Central memory CD8-positive, alpha-beta T cell (primary cell): ENCODE measurements around the gene FARS2.

Source experiments
- ATAC-seq: fragments of 150-1000 bp; cut with Tn5 transposase; replicated peaks from 2 replicates; pipeline ENCODE4 v1.10.0; 2022; ENCODE audit warnings: mild to moderate bottlenecking, moderate FRiP score, moderate number of reproducible peaks; ENCODE audit not compliant: poor library complexity, severe bottlenecking; ENCODE audit errors: extremely low read depth
- DNase-seq, 2 donors: peaks; one replicate each; pipeline ENCODE4 v3.0.0; 2021; ENCODE audit warnings: low spot score in 2 of 2
- H3K27ac Mint-ChIP-seq: one replicate; pipeline ENCODE4 v1.8.0; 2022; ENCODE audit warnings: low read depth, mild to moderate bottlenecking, moderate library complexity, mixed read lengths
- H3K27me3 Mint-ChIP-seq: one replicate; pipeline ENCODE4 v1.8.0; 2022; ENCODE audit warnings: mixed read lengths
- H3K36me3 Mint-ChIP-seq: one replicate; pipeline ENCODE4 v1.8.0; 2022; ENCODE audit warnings: mild to moderate bottlenecking, moderate library complexity, mixed read lengths; ENCODE audit not compliant: insufficient read depth
- H3K4me1 Mint-ChIP-seq: one replicate; pipeline ENCODE4 v1.8.0; 2022; ENCODE audit warnings: mixed read lengths
- H3K4me3 Mint-ChIP-seq: one replicate; pipeline ENCODE4 v1.8.0; 2022; ENCODE audit warnings: mild to moderate bottlenecking, moderate library complexity, mixed read lengths
- H3K9me3 Mint-ChIP-seq: one replicate; pipeline ENCODE4 v1.8.0; 2022; ENCODE audit warnings: mixed read lengths

FARS2 gene

GRCh38 chr6:5442319-5442718 is 181.0 kb downstream of the FARS2 start:
- Mint-ChIP-seq H3K9me3 (no peaks in the 10 kb centered on the region), H3K36me3 (peaks cover 5% of the 10 kb centered on the region), H3K4me3 (no peak overlapping the region), H3K27me3 (no peaks in the 10 kb centered on the region), H3K4me1 (peaks cover 17% of the 10 kb centered on the region), H3K27ac (no peak overlapping the region)
- ATAC-seq (no peak), DNase-seq (no peak)

- no peaks in the 10 kb centered on the region for H3K9me3 Mint-ChIP-seq
These were observed 181.6 kb downstream of the FARS2 start for GRCh38 chr6:5442916-5443315.

GRCh38 chr6:5443491-5443890 is 182.2 kb downstream of the FARS2 start:
- Mint-ChIP-seq H3K9me3 (no peaks in the 10 kb centered on the region), H3K4me3 (no peak overlapping the region), H3K27ac (no peak overlapping the region), H3K36me3 (peaks cover 3% of the 10 kb centered on the region), H3K27me3 (no peaks in the 10 kb centered on the region), H3K4me1 (peaks cover 21% of the 10 kb centered on the region)
- DNase-seq (no peak), ATAC-seq (no peak)

More at GRCh38 chr6:5442916-5443315, 181.6 kb downstream of the FARS2 start:
- Mint-ChIP-seq H3K4me3 (no peak overlapping the region), H3K4me1 (peaks cover 19% of the 10 kb centered on the region), H3K27ac (no peak overlapping the region), H3K27me3 (no peaks in the 10 kb centered on the region), H3K36me3 (peaks cover 5% of the 10 kb centered on the region)
- ATAC-seq (no peak), DNase-seq (no peak)

- no peak for DNase-seq
- H3K4me1 Mint-ChIP-seq = peaks cover 16% of the 10 kb centered on the region
- no peak overlapping the region for H3K27ac Mint-ChIP-seq
- no peaks in the 10 kb centered on the region for H3K9me3 Mint-ChIP-seq
- H3K27me3 Mint-ChIP-seq = no peaks in the 10 kb centered on the region
- H3K4me3 Mint-ChIP-seq = no peak overlapping the region
- peaks cover 2% of the 10 kb centered on the region for H3K36me3 Mint-ChIP-seq
- ATAC-seq = no peak
These were observed 185.2 kb downstream of the FARS2 start for GRCh38 chr6:5446362-5447075.

- DNase-seq (no peak), ATAC-seq (no peak)
- Mint-ChIP-seq H3K27ac (no peak overlapping the region), H3K4me1 (peaks cover 14% of the 10 kb centered on the region), H3K4me3 (no peak overlapping the region), H3K9me3 (no peaks in the 10 kb centered on the region), H3K27me3 (no peaks in the 10 kb centered on the region), H3K36me3 (peaks cover 2% of the 10 kb centered on the region)
These were observed 186.6 kb downstream of the FARS2 start for GRCh38 chr6:5447921-5448320.

GRCh38 chr6:5450073-5450472 is 188.8 kb downstream of the FARS2 start:
- Mint-ChIP-seq H3K4me3 (no peak overlapping the region), H3K27ac (no peak overlapping the region), H3K27me3 (no peaks in the 10 kb centered on the region), H3K9me3 (no peaks in the 10 kb centered on the region), H3K36me3 (peaks cover 4% of the 10 kb centered on the region), H3K4me1 (peaks cover 10% of the 10 kb centered on the region)
- no peak for ATAC-seq
- DNase-seq = no peak

GRCh38 chr6:5453546-5453945 is 192.2 kb downstream of the FARS2 start:
- ATAC-seq (no peak), DNase-seq (no peak)
- Mint-ChIP-seq H3K27me3 (no peaks in the 10 kb centered on the region), H3K9me3 (no peaks in the 10 kb centered on the region), H3K4me3 (no peak overlapping the region), H3K36me3 (peaks cover 2% of the 10 kb centered on the region), H3K27ac (no peak overlapping the region), H3K4me1 (peaks cover 5% of the 10 kb centered on the region)

GRCh38 chr6:5455142-5455541 is 193.8 kb downstream of the FARS2 start:
- DNase-seq (no peak), ATAC-seq (no peak)
- Mint-ChIP-seq H3K9me3 (no peaks in the 10 kb centered on the region), H3K4me3 (no peak overlapping the region), H3K27me3 (no peaks in the 10 kb centered on the region), H3K36me3 (peaks cover 2% of the 10 kb centered on the region), H3K27ac (no peak overlapping the region), H3K4me1 (peaks cover 9% of the 10 kb centered on the region)

GRCh38 chr6:5457041-5457440 is 195.7 kb downstream of the FARS2 start:
- ATAC-seq (no peak), DNase-seq (no peak)
- H3K4me1 Mint-ChIP-seq = peaks cover 8% of the 10 kb centered on the region
- no peak overlapping the region for H3K4me3 Mint-ChIP-seq
- no peaks in the 10 kb centered on the region for H3K9me3 Mint-ChIP-seq
- H3K27me3 Mint-ChIP-seq = no peaks in the 10 kb centered on the region
- no peak overlapping the region for H3K27ac Mint-ChIP-seq
- H3K36me3 Mint-ChIP-seq = peaks cover 2% of the 10 kb centered on the region

GRCh38 chr6:5457983-5458683 is 196.8 kb downstream of the FARS2 start:
- ATAC-seq (no peak), DNase-seq (no peak)
- Mint-ChIP-seq H3K27me3 (no peaks in the 10 kb centered on the region), H3K4me1 (peaks cover 8% of the 10 kb centered on the region), H3K9me3 (no peaks in the 10 kb centered on the region), H3K36me3 (peaks cover 2% of the 10 kb centered on the region), H3K4me3 (no peak overlapping the region), H3K27ac (no peak overlapping the region)

GRCh38 chr6:5459346-5459745 is 198.0 kb downstream of the FARS2 start:
- DNase-seq (no peak), ATAC-seq (no peak)
- Mint-ChIP-seq H3K4me3 (no peak overlapping the region), H3K27me3 (no peaks in the 10 kb centered on the region), H3K36me3 (no peaks in the 10 kb centered on the region), H3K4me1 (peaks cover 8% of the 10 kb centered on the region), H3K9me3 (no peaks in the 10 kb centered on the region), H3K27ac (no peak overlapping the region)

- no peaks in the 10 kb centered on the region for H3K36me3 Mint-ChIP-seq
- H3K27me3 Mint-ChIP-seq = no peaks in the 10 kb centered on the region
- no peaks in the 10 kb centered on the region for H3K9me3 Mint-ChIP-seq
- H3K27ac Mint-ChIP-seq = no peak overlapping the region
- H3K4me3 Mint-ChIP-seq = no peak overlapping the region
- ATAC-seq = no peak
- peaks cover 8% of the 10 kb centered on the region for H3K4me1 Mint-ChIP-seq
- DNase-seq = no peak
These were observed 200.1 kb downstream of the FARS2 start for GRCh38 chr6:5461365-5461764.

GRCh38 chr6:5462856-5463255 is 201.5 kb downstream of the FARS2 start:
- Mint-ChIP-seq H3K27me3 (no peaks in the 10 kb centered on the region), H3K27ac (no peak overlapping the region), H3K4me3 (no peak overlapping the region), H3K36me3 (peaks cover 2% of the 10 kb centered on the region), H3K9me3 (no peaks in the 10 kb centered on the region), H3K4me1 (peaks cover 8% of the 10 kb centered on the region)
- ATAC-seq (no peak), DNase-seq (no peak)
